ENCODE measurements around the gene RABGGTA.
"Not testable (repeated sequence)": the region's sequence is repeated elsewhere in the genome, so short reads cannot be mapped to it uniquely, and the experiment has no call there.

Gene RABGGTA

GRCh38 chr14:24240110-24240918 lies 31.1 kb downstream of the RABGGTA start:
- DNase-seq = no peak

- DNase-seq = no peak
Measured at GRCh38 chr14:24238527-24239037, 32.8 kb downstream of the RABGGTA start.

DNA sequence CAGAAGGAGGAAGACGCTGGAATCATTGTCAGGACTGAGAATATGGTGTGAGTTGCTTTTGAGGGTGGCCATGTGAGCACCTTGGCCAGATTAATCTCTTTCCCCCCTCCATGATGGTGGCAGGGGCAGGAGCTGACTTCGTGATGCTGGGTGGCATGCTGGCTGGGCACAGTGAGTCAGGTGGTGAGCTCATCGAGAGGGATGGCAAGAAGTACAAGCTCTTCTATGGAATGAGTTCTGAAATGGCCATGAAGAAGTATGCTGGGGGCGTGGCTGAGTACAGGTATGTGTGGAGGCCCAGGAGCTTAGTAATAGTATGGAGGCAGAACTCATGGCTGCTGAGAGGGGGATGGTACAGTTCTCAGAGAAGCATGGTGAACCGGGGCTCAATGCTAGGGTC lies 33.3 kb downstream of the RABGGTA start:
- no peak for DNase-seq

DNA sequence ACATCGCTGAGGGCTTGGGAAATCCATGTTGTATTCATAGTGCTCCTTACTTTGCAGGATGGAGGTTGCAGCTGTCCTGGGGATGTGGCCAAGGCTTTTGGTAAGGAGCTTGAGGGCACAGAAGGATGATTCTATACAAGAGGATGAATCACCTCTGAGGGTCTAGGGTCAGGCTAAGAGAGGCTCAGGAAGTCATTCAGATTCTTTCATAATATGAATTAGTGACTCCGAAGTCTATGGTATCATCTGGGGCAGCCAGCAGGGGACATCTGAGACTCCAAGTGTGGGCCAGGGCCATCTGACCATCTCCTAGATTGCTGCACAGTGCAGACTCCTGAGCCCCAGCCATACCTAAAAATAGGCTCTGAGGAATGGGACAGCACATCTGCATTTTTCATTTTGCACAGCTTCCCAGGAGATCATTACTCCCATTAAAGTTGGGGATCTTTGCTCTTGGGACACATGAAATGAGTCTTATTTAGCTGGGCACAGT lies 33.9 kb downstream of the RABGGTA start:
- DNase-seq = no peak

DNA sequence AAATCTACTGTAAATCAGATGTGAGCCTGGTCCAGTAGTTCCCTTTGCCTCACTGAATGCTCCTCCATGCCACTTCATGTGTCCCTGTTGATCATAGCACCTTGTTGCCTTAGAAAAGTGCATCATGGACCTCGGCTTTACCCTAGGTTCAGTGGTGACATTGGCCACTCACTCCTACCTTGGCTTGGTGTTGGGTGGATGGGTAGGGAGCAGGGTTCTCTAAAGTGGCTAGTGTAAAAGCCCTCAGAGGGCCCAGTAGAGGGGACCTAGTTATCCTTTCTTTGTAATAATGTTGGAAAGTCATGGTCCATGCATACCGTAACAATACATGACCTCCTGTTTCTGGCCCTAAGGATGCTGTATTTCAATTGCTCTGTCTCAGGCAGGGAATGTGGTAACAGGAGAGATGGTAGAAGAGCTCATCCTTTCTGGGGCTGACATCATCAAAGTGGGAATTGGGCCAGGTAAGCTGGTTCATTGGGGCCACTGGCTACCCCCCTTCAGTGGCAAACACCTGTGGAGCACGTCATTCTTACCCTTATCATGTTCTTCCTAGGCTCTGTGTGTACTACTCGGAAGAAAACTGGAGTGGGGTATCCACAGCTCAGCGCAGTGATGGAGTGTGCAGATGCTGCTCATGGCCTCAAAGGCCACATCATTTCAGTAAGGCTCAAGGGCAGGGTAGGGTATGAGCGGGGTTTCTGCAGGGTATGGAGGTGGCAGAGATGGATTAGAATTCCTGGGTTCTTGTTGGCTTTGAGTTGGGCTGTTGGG lies 34.5 kb downstream of the RABGGTA start:
- no peak for DNase-seq

DNA sequence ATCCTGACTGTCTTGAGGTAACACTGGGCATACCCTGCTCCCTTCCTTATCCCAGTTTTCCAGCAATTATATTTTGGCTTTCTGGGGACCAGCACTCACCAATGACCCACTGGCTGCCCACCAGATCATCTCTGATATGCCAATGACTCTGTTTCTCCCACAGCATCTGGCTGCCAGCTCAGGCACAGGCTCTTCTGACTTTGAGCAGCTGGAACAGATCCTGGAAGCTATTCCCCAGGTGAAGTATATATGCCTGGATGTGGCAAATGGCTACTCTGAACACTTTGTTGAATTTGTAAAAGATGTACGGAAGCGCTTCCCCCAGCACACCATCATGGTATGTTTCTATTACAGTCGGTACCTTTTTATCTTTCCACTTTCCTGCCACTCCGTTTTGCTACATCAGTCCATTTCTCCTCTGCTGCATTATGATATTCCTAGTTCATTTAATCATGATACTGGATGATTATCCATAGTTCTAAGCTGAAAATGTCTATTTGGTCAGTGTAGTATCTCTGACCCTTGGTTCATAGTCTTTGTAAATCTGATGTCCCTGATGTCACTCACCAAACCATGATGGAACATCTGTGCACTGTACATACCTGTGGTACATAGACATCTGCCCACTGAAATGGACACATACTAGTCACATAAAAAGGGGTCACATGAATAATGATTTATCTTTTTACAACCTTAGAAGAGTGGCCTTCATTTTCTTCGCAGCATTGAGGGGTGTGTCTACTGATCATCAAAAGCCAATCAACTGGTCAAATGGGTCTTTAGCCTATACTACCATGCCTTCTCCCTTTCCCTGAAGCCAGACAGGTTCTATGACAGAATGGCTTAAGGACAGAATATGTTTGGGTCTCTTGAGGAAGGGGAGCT lies 35.4 kb downstream of the RABGGTA start:
- no peak for DNase-seq

GRCh38 chr14:24234095-24235005 lies 37.0 kb downstream of the RABGGTA start:
- no peak for DNase-seq

DNA sequence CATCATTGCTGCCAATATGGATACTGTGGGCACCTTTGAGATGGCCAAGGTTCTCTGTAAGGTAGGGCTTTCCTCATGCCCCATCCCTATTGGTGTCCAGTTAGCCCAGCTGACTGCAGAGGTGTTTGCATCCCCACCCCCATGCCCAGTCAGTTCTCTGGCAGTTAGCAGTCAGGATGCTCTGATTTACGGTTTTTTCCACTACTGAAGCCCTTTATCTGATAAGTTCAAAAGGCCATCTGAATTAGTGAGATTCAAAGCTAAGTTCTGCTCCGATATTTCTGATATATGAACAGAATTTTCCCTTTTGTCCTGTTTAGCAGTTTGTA lies 37.9 kb downstream of the RABGGTA start:
- DNase-seq = no peak

GRCh38 chr14:24232645-24233537 lies 38.5 kb downstream of the RABGGTA start, which contains the start of gene GMPR2:
GMPR2 (plus strand) TSS chr14:24232929; CDS start chr14:24233254, 325 bp downstream.
- DNase-seq = no peak

DNA sequence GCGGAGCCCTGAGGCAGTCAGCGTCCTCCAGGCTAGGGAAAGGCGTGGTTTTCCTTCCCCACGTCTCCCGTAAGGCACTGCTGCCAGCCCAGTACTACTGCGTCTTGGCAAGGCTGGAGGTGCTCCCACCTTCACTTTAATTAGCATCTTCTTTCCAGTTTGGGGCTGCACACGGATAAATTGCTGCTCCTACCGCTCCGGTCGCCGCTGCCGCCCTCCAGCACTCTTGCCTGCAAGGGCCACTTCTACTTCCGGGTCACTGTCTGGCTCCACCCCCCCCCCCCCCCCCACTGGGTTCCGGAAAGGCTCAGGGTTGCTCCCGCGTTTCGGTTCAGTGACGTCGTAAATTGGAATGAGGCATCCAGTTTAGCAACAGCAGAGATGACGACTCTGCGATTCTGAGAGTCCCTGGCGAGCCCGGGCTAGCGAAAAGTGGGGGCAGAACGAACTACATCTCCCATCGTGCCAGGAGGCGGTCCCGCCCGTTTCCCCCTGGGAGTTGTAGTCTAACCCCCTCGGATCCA lies 39.2 kb downstream of the RABGGTA start, which contains the start of gene NEDD8:
Gene NEDD8 (minus strand): TSS at position 247 of the 524 bp plus-strand sequence. CDS start 100 bp downstream, at position 147.
- peak; percentile 93 for DNase-seq

GRCh38 chr14:24231263-24232120 lies 39.9 kb downstream of the RABGGTA start:
- peak in 1 of 2 experiments; percentile 55 for DNase-seq

- DNase-seq = no peak
Measured at GRCh38 chr14:24228902-24229301, 42.5 kb downstream of the RABGGTA start.

DNA sequence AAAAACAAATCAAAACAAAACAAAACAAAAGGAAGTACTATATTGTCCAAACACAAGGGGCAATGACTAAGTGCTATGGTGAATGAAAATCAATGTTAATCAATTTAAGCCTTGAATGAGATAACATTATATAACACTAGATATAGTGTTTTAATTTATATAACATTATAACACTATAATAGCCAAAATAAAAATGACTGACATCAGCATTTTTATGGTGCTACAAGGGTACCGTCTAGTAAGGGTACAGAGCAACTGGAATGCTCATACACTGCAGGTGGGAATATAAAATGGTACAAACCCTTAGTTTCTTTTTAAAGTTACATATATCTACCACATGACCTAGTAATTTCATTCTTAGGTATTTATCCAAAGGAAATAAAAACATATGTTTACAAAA lies 44.9 kb downstream of the RABGGTA start:
- no peak for DNase-seq

GRCh38 chr14:24224618-24225071 lies 46.8 kb downstream of the RABGGTA start:
- no peak for DNase-seq

GRCh38 chr14:24222987-24223386 lies 48.4 kb downstream of the RABGGTA start:
- not testable (repeated sequence) for DNase-seq

DNA sequence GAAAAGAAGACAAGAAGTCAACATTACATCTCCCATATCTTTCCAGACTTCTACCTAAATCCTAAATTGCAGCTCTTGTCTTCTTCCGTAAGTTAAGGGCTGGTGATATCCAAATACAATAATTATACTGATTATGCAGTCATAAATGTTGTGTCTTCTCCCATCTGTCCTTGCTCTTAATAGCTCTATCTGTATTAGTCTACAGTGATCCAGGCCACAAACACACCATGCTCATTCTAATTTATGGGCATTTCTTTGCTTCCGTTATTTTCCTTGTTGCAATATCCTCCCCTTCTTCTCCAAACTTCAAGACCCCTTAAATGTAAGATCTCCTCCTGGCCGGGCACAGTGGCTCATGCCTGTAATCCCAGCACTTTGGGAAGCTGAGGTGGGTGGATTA lies 51.9 kb downstream of the RABGGTA start:
- no peak for DNase-seq

GRCh38 chr14:24219080-24219479 lies 52.3 kb downstream of the RABGGTA start:
- no peak for DNase-seq

DNA sequence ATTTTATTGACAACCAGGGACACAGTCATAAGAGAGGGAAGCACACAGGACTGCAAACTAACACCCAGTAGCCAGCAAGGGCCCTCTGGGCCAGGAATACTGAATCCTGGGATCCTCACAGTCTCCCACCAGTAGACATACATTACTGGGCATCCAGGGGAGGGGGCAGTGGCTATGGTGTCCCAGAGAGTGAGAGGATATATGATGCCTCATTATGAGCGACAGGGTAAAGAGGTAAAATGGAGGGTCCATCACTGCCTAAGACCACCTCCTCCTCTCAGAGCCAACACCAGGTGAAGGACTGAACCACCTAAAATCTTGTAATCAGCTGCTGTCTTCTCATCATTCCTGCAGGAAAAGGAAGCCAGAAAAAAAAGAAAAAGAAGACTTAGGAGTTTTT lies 54.5 kb downstream of the RABGGTA start:
- not testable (repeated sequence) for DNase-seq

DNA sequence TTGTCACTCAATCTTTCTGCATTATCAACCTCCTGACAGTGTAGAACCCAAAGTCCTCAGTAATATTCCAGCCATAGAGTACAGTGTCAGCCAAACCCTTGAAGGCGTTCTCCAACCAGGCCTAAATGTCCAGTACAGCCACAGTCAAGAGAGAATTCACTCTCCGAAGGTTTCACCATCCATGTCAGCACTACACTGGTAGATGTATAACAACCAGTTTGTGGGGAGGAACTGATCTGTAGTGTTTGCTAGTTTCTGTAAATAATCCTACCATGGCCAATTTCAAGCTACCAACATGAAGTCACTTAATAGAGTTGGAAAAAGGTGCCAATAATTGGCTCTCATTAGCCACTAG lies 55.1 kb downstream of the RABGGTA start:
- DNase-seq = no peak
